AG09309 (cell line): ENCODE data around the gene MIXL1.

Experiments used
- DNase-seq: peaks from one replicate; pipeline ENCODE4 v3.0.0-alpha.2; 2010; ENCODE audit warnings: low read depth
- H3K4me3 ChIP-seq: 2 replicates; pipeline ENCODE4 v1.5.1; 2011; ENCODE audit warnings: mild to moderate bottlenecking, low read depth, low read length, moderate library complexity; ENCODE audit not compliant: control insufficient read depth
- CTCF ChIP-seq: IDR thresholded peaks from 2 replicates; pipeline ENCODE4 v1.5.1; 2011; ENCODE audit warnings: mild to moderate bottlenecking, low read depth, low read length, inconsistent platforms; ENCODE audit not compliant: insufficient read depth, control insufficient read depth; ENCODE audit errors: missing control alignments

The MIXL1 gene

DNA sequence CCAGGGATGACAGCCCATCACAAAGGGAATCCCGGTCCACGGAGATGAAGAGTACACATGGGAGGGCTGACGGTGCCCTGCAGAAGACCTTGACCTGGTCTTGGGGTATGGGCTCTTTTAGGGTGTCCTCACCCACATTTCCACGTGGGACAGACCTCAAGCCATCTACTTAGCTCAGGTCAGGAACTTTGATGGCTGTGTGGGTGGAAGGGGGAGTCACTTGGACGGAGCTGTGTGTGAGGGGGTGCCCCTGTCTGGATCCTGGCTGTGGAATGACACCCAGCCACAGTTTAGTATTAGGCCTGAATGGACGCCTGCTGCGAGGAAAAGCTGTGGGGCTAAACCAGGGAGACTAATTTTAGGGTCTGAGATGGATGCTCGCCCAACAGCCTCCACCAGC lies 10.9 kb upstream of the MIXL1 start:
- no peak overlapping the region for H3K4me3 ChIP-seq
- TF ChIP-seq CTCF = no peak
- DNase-seq = no peak

- H3K4me3 ChIP-seq = no peak overlapping the region
- no peak for TF ChIP-seq CTCF
- DNase-seq = no peak
Measured at GRCh38 chr1:226215239-226215638, 8.2 kb upstream of the MIXL1 start.

GRCh38 chr1:226216056-226216455 lies 7.4 kb upstream of the MIXL1 start:
- no peak for TF ChIP-seq CTCF
- DNase-seq = no peak
- H3K4me3 ChIP-seq = no peak overlapping the region

GRCh38 chr1:226217273-226217672 lies 6.2 kb upstream of the MIXL1 start:
- TF ChIP-seq CTCF = no peak
- H3K4me3 ChIP-seq = no peak overlapping the region
- no peak for DNase-seq

- no peak overlapping the region for H3K4me3 ChIP-seq
- DNase-seq = no peak
- TF ChIP-seq CTCF = no peak
Measured at GRCh38 chr1:226220473-226221189, 2.8 kb upstream of the MIXL1 start.

DNA sequence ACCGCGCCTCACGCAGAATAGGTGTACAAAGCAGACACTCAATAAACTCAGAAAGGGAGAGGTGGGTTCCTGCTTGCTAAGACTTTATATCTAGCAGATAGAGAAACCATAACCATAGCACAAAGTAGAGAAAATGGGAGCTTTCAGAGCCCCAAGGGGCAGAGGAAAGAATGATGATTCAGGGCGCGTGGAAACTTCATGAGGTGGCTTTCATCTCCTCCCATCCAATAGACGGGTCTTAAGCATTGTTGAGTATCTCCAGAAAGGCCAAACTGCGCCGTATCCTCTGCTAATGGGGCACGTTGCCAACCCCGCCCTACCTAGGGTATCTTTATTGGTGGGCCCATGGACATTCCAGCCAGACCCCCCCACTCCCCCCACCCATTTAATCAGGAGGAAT lies 778 bp upstream of the MIXL1 start:
- DNase-seq = no peak
- no peak overlapping the region for H3K4me3 ChIP-seq
- no peak for TF ChIP-seq CTCF

GRCh38 chr1:226223786-226224244 lies 351 bp downstream of the MIXL1 start:
- no peak for DNase-seq
- no peak for TF ChIP-seq CTCF
- H3K4me3 ChIP-seq = peak overlapping the region; percentile 27
